ENCODE data around the gene BMP5. TPM values are rescaled to one million over a fixed set of nuclear protein-coding genes. Genes with fewer than 3 reads are reported as not detected.
"Not testable (repeated sequence)": the region's sequence is repeated elsewhere in the genome, so short reads cannot be mapped to it uniquely, and the experiment has no call there.

BMP5 gene
- total RNA-seq, 1 donor from 2014 or later: not detected

DNA sequence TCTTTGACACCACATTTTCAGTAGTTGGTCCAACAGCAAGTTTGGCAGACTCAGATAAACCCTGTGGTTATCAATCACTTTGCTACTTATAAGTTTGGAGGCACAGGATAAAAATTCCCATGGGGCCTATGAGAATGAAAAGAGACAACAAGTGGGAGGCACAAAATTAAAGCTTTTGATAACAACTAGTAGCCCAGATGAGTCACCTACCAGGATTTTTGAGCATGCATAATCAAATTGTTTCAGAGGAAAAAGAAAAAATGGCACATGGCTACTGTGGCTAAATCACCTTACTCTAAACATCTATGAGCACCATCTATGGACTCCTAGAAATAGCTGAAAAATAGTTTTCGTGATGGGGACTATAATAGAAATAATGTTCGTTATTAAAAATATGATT, 40.8 kb upstream of the BMP5 start:
- TF ChIP-seq, protein P1, sequence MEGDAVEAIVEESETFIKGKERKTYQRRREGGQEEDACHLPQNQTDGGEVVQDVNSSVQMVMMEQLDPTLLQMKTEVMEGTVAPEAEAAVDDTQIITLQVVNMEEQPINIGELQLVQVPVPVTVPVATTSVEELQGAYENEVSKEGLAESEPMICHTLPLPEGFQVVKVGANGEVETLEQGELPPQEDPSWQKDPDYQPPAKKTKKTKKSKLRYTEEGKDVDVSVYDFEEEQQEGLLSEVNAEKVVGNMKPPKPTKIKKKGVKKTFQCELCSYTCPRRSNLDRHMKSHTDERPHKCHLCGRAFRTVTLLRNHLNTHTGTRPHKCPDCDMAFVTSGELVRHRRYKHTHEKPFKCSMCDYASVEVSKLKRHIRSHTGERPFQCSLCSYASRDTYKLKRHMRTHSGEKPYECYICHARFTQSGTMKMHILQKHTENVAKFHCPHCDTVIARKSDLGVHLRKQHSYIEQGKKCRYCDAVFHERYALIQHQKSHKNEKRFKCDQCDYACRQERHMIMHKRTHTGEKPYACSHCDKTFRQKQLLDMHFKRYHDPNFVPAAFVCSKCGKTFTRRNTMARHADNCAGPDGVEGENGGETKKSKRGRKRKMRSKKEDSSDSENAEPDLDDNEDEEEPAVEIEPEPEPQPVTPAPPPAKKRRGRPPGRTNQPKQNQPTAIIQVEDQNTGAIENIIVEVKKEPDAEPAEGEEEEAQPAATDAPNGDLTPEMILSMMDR (IDR thresholded peaks at IDR 0.05): no peak
- Histone ChIP-seq H3K27me3 (no peaks in the 10 kb centered on the region), H3K4me1 (no peaks in the 10 kb centered on the region), H3K9me3 (no peaks in the 10 kb centered on the region), H3K4me3 (no peak overlapping the region), H3K27ac (no peak overlapping the region), H3K36me3 (no peaks in the 10 kb centered on the region)
- no peak for DNase-seq (ENCODE audit: low spot score in 2 of 2)
- intact Hi-C loops (cut with DNase I): no loop called here

DNA sequence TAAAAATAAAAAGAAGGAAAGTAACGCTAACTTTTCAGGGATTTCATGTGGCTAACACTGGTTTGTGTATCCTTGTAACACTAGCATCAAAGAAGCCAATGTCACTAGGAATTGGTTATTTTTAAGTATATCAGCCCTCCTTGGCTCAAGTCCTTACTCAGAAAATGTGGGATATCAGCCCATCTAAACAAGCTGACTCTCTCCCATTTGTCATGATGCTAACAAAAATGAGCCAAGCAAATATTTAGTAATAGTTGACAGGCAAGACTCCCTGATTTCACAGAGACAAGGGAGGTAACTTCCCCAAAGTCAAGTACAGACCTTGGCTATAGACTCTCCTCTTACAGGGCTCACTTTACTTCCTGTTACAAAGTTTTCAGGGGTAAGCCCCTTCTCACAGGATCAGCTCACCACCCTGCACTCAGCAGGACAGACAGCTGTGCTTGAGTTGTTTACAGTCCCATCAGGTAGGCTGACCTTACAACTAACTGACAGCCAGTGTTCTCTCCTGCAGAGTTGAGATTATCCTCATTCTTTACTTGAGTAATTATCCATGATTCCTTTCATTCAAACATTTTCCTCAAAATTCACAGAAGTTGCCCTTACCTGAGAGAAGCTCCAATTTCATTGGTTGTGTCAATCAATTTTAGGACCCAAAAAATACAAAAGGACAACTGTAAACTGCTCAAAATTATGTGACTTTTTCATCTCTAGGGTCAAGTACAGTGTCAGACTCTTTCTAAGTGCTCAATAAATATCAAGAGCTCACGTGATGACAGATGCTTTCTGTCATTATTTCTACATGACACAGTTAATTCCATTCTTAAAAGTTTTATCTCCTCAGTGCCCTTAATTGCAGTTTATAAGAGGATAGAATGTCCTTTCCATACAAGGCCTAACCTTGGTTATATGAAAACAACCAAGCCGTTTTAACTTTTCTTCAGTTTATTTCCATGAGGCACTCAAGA, 38.1 kb upstream of the BMP5 start:
- Histone ChIP-seq H3K27ac (no peak overlapping the region), H3K36me3 (no peaks in the 10 kb centered on the region), H3K27me3 (no peaks in the 10 kb centered on the region), H3K4me3 (no peak overlapping the region), H3K4me1 (no peaks in the 10 kb centered on the region), H3K9me3 (no peaks in the 10 kb centered on the region)
- no peak for DNase-seq (ENCODE audit: low spot score in 2 of 2)
- intact Hi-C loops (cut with DNase I): no loop called here
- TF ChIP-seq, protein P1 (IDR thresholded peaks at IDR 0.05): no peak

DNA sequence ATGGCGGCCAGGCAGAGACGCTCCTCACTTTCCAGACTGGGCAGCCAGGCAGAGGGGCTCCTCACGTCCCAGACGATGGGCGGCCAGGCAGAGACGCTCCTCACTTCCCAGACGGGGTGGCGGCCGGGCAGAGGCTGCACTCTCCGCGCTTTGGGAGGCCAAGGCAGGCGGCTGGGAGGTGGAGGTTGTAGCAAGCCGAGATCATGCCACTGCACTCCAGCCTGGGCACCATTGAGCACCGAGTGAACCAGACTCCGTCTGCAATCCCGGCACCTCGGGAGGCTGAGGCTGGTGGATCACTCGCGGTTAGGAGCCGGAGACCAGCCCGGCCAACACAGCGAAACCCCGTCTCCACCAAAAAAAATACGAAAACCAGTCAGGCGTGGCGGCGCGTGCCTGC, 35.1 kb upstream of the BMP5 start:
- H3K4me1 ChIP-seq; H3K36me3 ChIP-seq; H3K27ac ChIP-seq; H3K9me3 ChIP-seq; DNase-seq (ENCODE audit: low spot score in 2 of 2); intact Hi-C loops (cut with DNase I); H3K27me3 ChIP-seq; H3K4me3 ChIP-seq: not testable (repeated sequence)

DNA sequence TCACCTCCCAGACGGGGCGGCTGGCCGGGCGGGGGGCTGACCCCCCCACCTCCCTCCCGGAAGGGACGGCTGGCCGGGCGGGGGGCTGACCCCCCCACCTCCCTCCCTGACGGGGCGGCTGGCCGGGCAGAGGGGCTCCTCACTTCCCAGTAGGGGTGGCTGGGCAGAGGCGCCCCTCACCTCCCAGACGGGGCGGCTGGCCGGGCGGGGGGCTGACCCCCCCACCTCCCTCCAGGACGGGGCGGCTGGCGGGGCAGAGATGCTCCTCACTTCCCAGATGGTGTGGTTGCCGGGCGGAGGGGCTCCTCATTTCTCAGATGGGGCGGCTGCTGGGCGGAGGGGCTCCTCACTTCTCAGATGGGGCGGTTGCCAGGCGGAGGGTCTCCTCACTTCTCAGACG, 34.5 kb upstream of the BMP5 start:
- H3K36me3 ChIP-seq; H3K9me3 ChIP-seq; H3K27me3 ChIP-seq; H3K4me1 ChIP-seq; H3K4me3 ChIP-seq; DNase-seq (ENCODE audit: low spot score in 2 of 2); H3K27ac ChIP-seq; intact Hi-C loops (cut with DNase I): not testable (repeated sequence)

DNA sequence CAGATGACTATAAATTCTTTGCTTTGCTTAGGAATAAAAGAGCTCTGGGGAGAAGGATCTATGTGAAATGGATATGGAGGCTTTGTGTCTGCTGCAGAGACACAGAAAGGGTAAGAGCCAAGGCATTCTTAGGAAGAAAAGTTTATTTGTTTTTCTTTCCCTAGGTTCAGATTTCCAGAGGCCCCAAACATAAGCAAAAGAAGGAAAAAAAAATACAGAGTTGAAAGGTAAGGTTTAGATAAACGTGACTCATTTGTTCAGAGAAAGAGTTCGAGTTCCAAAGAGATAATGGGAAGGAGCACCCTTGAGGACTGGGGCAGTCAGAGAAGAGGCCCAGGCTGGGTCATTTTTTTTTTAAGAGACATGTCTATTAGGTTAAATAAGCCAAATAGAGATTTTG, 27.4 kb upstream of the BMP5 start:
- Histone ChIP-seq H3K36me3 (no peaks in the 10 kb centered on the region), H3K27me3 (no peaks in the 10 kb centered on the region), H3K4me1 (no peaks in the 10 kb centered on the region), H3K4me3 (no peak overlapping the region), H3K9me3 (no peaks in the 10 kb centered on the region), H3K27ac (no peak overlapping the region)
- DNase-seq (ENCODE audit: low spot score in 2 of 2): no peak
- TF ChIP-seq, protein P1 (IDR thresholded peaks at IDR 0.05): no peak
- intact Hi-C loops (cut with DNase I): no loop called here

DNA sequence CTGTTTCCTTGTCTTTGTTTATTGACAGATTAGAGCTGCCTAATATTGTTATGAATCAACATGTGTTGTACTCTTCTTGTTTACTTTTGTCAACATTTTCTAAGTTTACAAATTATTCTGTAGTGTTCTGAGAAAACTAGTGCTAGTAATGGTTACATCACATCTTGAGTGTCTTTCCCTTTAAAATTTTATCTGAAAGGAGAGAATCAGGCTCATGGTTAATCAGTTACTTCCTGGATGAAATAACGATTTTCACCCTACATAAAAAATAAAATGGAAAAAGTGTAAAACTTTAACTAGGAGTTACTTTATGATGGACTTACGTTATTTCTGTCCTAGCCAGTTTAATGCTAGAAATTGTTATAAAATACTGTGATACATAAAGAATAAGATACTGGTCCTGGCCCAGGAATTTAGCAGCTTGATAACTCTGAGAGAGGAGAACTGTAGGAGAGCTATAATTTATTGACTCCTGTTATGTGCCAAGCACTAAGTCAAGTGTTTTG, 26.4 kb upstream of the BMP5 start:
- Histone ChIP-seq H3K27me3 (no peaks in the 10 kb centered on the region), H3K4me1 (no peaks in the 10 kb centered on the region), H3K27ac (no peak overlapping the region), H3K4me3 (no peak overlapping the region), H3K9me3 (no peaks in the 10 kb centered on the region), H3K36me3 (no peaks in the 10 kb centered on the region)
- intact Hi-C loops (cut with DNase I): no loop called here
- TF ChIP-seq, protein P1 (IDR thresholded peaks at IDR 0.05): no peak
- DNase-seq (ENCODE audit: low spot score in 2 of 2): no peak

Measured in ascending aorta (tissue), 2 donors.